ENCODE data around the gene RTKN2.

DNA sequence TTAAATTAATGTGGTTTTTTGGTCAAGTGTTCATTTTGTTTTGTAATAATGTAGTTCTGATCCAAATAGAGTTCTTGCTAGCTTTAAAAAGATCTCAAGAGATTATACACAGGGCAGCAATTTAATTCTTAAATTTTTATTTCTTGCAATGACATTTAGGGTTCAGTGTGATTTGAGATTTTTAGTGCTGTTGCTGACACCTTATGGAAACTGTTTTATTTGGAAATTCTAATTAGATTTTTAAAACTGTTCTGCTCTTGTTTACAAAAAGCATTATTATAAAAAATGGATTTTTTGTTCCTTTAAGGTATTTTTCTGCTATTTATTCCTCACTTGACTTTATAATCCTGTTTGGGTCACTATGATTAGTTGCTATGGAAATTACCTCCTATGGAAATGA lies 72.1 kb downstream of the RTKN2 start:
- TF ChIP-seq, protein P1, sequence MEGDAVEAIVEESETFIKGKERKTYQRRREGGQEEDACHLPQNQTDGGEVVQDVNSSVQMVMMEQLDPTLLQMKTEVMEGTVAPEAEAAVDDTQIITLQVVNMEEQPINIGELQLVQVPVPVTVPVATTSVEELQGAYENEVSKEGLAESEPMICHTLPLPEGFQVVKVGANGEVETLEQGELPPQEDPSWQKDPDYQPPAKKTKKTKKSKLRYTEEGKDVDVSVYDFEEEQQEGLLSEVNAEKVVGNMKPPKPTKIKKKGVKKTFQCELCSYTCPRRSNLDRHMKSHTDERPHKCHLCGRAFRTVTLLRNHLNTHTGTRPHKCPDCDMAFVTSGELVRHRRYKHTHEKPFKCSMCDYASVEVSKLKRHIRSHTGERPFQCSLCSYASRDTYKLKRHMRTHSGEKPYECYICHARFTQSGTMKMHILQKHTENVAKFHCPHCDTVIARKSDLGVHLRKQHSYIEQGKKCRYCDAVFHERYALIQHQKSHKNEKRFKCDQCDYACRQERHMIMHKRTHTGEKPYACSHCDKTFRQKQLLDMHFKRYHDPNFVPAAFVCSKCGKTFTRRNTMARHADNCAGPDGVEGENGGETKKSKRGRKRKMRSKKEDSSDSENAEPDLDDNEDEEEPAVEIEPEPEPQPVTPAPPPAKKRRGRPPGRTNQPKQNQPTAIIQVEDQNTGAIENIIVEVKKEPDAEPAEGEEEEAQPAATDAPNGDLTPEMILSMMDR (IDR thresholded peaks at IDR 0.05): no peak
- TF ChIP-seq POLR2A (IDR thresholded peaks at IDR 0.05): no peak
- TF ChIP-seq EP300 (IDR thresholded peaks at IDR 0.05): no peak
- no peak for TF ChIP-seq POLR2AphosphoS5 (IDR thresholded peaks at IDR 0.05)
